HCT116 (cell line): ENCODE data around the gene ISYNA1.

Experiments used
- EGR1 ChIP-seq: IDR thresholded peaks from 2 replicates; pipeline ENCODE4 v1.6.1; 2012; ENCODE audit warnings: low read depth
- JUND ChIP-seq: IDR thresholded peaks from 2 replicates; pipeline ENCODE4 v1.6.1; 2012
- POLR2A ChIP-seq: IDR thresholded peaks from 2 replicates; pipeline ENCODE4 v1.7.0; 2011; ENCODE audit warnings: borderline replicate concordance; ENCODE audit not compliant: insufficient read depth, insufficient read length; ENCODE audit errors: extremely low read depth
- POLR2AphosphoS5 ChIP-seq: IDR thresholded peaks from 2 replicates; pipeline ENCODE4 v1.6.1; 2011; ENCODE audit warnings: mild to moderate bottlenecking, low read depth, low read length, moderate library complexity
- TCF7L2 ChIP-seq: IDR thresholded peaks from 2 replicates; pipeline ENCODE4 v1.7.0; 2011; ENCODE audit warnings: borderline replicate concordance, inconsistent platforms; ENCODE audit not compliant: insufficient read depth, insufficient read length; ENCODE audit errors: extremely low read depth
- YY1 ChIP-seq: IDR thresholded peaks from 2 replicates; pipeline ENCODE4 v1.6.1; 2011; ENCODE audit warnings: low read length, low read depth, moderate library complexity, mild to moderate bottlenecking; ENCODE audit not compliant: insufficient replicate concordance; ENCODE audit errors: extremely low read depth
- ZNF274 ChIP-seq: fragments of 200-500 bp; sonication (Bioruptor generic); IDR thresholded peaks from 2 replicates; pipeline ENCODE4 v1.6.1; 2014; ENCODE audit warnings: mild to moderate bottlenecking, low read depth, low read length, inconsistent platforms
- TF ChIP-seq, protein P1 (sequence below): IDR thresholded peaks from 2 replicates; pipeline ENCODE4 v1.6.1; 2012
- TF ChIP-seq, protein P2 (sequence below), 3 experiments: fragments of 200-600 bp in 1 of 3; sonication (generic) in 1 of 3; IDR thresholded peaks in 2 of 3; conservative IDR thresholded peaks in 1 of 3; 2 replicates each; pipeline ENCODE4 v1.5.1; 2012 to 2017; ENCODE audit warnings: low read depth in 2 of 3, low read length in 2 of 3, antibody characterized with exemption in 1 of 3, borderline replicate concordance in 1 of 3, control low read depth in 1 of 3, mild to moderate bottlenecking in 1 of 3, mixed read lengths in 1 of 3, mixed run types in 1 of 3, moderate library complexity in 1 of 3; ENCODE audit not compliant: insufficient read depth in 1 of 3
- TF ChIP-seq, protein P3 (sequence below): IDR thresholded peaks from 2 replicates; pipeline ENCODE4 v1.6.1; 2012; ENCODE audit warnings: low read depth

DNA sequence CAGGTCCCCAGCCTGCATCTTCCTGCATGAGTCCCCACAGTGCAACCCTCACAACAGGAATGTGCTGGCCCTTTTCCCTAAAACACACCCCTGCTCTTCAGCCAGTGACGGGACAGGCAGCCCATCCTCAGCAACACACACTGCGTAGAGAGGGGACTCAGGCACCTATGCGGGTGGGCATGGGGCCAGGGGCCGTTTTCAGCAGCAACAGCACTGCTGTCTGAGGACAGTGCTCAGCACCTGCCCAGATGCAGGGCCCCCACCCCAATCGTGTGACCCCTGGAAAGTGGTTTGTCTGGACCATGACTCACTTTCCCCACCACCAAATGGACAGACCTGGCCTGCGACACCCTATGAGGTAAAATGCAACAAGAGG, 28.0 kb upstream of the ISYNA1 start:
- TF ChIP-seq POLR2A = no peak
- TF ChIP-seq TCF7L2 = no peak
- TF ChIP-seq, protein P1, sequence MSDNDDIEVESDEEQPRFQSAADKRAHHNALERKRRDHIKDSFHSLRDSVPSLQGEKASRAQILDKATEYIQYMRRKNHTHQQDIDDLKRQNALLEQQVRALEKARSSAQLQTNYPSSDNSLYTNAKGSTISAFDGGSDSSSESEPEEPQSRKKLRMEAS = no peak
- TF ChIP-seq, protein P2, sequence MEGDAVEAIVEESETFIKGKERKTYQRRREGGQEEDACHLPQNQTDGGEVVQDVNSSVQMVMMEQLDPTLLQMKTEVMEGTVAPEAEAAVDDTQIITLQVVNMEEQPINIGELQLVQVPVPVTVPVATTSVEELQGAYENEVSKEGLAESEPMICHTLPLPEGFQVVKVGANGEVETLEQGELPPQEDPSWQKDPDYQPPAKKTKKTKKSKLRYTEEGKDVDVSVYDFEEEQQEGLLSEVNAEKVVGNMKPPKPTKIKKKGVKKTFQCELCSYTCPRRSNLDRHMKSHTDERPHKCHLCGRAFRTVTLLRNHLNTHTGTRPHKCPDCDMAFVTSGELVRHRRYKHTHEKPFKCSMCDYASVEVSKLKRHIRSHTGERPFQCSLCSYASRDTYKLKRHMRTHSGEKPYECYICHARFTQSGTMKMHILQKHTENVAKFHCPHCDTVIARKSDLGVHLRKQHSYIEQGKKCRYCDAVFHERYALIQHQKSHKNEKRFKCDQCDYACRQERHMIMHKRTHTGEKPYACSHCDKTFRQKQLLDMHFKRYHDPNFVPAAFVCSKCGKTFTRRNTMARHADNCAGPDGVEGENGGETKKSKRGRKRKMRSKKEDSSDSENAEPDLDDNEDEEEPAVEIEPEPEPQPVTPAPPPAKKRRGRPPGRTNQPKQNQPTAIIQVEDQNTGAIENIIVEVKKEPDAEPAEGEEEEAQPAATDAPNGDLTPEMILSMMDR (IDR thresholded peaks at IDR 0.05 in 2 of 3, conservative IDR thresholded peaks at IDR 0.05 in 1 of 3; ENCODE audit: borderline replicate concordance in 1 of 3, insufficient read depth in 1 of 3, low read depth in 2 of 3, low read length in 2 of 3) = no peak
- no peak for TF ChIP-seq POLR2AphosphoS5
- no peak for TF ChIP-seq YY1
- TF ChIP-seq, protein P3, sequence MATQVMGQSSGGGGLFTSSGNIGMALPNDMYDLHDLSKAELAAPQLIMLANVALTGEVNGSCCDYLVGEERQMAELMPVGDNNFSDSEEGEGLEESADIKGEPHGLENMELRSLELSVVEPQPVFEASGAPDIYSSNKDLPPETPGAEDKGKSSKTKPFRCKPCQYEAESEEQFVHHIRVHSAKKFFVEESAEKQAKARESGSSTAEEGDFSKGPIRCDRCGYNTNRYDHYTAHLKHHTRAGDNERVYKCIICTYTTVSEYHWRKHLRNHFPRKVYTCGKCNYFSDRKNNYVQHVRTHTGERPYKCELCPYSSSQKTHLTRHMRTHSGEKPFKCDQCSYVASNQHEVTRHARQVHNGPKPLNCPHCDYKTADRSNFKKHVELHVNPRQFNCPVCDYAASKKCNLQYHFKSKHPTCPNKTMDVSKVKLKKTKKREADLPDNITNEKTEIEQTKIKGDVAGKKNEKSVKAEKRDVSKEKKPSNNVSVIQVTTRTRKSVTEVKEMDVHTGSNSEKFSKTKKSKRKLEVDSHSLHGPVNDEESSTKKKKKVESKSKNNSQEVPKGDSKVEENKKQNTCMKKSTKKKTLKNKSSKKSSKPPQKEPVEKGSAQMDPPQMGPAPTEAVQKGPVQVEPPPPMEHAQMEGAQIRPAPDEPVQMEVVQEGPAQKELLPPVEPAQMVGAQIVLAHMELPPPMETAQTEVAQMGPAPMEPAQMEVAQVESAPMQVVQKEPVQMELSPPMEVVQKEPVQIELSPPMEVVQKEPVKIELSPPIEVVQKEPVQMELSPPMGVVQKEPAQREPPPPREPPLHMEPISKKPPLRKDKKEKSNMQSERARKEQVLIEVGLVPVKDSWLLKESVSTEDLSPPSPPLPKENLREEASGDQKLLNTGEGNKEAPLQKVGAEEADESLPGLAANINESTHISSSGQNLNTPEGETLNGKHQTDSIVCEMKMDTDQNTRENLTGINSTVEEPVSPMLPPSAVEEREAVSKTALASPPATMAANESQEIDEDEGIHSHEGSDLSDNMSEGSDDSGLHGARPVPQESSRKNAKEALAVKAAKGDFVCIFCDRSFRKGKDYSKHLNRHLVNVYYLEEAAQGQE = no peak
- no peak for TF ChIP-seq JUND
- no peak for TF ChIP-seq EGR1
- TF ChIP-seq ZNF274 = no peak
